Fibroblast of skin of scalp (primary cell): ENCODE data around the gene CCDC50. TPM values are rescaled to one million over a fixed set of nuclear protein-coding genes. Genes with fewer than 3 reads are reported as not detected.

Source experiments
- DNase-seq: peaks from one replicate; pipeline ENCODE4 v3.0.0-alpha.2; 2013
- polyA plus RNA-seq, 2 experiments: library from polyadenylated mRNA; unstranded; fragments of 120-200 nt; gene quantifications; one replicate each; pipeline ENCODE4 v1.2.1, GENCODE V29; 2013; ENCODE audit not compliant: insufficient read length in 2 of 2

The CCDC50 gene, protein sequence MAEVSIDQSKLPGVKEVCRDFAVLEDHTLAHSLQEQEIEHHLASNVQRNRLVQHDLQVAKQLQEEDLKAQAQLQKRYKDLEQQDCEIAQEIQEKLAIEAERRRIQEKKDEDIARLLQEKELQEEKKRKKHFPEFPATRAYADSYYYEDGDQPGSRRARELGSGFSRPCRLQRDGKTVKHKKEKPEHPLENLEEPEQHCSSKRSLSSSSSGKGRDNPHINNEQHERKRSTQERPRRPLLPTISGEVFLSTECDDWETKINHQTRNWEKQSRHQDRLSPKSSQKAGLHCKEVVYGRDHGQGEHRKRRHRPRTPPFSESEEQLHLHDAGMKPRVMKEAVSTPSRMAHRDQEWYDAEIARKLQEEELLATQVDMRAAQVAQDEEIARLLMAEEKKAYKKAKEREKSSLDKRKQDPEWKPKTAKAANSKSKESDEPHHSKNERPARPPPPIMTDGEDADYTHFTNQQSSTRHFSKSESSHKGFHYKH
- polyA plus RNA-seq (2013, experiment 1 of 2; ENCODE audit: insufficient read length), result 49.8 TPM
- 49.6 TPM for polyA plus RNA-seq (2013, experiment 2 of 2; ENCODE audit: insufficient read length)

DNA sequence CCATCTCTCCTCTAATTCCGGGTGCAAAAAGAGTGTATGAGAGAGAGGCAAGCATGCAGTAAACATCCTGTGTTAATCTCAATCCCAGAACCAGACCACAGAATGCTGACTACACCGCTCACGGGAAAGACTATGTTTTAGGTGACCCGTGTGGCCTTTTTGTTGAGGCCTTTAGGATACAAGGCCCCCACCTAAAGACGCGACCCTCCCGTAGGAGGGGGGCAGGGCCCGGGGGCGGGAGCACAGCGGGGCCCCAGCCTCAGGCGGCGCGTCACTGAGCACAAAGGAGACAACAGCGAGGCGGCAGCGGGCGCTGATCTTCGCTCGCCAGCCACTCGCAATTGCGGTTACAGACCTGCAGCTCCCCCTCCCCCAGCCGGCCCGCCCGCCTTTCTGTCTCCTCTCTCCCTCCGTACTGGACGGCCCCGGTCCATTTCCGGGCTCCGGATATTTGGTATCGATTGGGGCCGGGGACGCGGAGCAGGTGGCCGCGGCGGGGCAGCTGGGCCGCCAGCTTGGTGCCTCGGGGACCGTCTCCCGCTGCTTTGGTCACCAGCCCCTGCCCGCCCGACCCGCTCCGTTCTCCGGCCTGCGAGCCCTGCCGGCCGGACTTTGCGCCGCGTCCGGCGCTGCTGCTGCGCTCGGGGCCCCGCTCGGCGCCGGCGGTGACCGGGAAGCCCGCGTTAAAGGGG is at the start of gene CCDC50:
TSS of gene CCDC50 (plus strand) at position 433 of the 692 bp plus-strand sequence. CDS start 281 bp downstream, outside the sequence.
- DNase-seq, result peak; percentile 72

DNA sequence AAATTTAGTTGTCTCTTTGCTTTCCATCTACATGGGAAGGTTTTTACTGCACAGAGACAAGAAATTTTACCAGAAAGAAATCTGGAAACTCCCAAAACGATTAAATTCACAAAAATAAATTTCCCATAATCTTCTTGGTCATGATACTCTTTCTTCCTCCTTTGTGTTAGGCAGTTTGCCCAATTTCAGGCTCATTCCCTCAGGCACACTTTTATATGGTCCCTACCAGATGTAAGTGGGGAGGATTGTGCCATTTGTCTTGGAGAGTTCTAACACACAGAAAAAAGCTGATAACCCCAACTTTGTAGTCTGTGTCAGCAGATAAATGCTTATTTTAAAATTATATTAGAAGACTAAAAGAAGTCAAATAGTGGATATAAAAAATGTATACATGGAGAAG is 49.1 kb upstream of the CCDC50 start:
- DNase-seq, result no peak

DNA sequence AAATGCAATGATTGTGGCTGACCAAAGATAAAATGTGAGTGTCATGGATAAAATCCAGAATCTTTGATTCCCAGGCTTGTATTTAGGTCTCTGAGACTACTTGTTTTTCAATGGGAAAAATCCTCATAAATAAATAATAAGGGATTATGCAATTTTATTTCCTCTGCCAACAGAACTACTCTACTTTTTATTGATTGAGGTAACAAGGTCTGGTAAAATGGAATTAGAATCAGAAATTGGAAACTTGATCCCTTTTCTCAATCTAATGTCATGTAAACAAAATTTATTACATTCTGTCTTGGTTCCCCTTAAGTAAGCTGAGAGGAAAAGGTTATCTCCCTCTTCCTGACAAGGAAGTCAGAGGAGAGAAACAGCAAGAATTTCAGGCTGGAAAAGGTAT is 48.3 kb upstream of the CCDC50 start:
- DNase-seq, result no peak

DNA sequence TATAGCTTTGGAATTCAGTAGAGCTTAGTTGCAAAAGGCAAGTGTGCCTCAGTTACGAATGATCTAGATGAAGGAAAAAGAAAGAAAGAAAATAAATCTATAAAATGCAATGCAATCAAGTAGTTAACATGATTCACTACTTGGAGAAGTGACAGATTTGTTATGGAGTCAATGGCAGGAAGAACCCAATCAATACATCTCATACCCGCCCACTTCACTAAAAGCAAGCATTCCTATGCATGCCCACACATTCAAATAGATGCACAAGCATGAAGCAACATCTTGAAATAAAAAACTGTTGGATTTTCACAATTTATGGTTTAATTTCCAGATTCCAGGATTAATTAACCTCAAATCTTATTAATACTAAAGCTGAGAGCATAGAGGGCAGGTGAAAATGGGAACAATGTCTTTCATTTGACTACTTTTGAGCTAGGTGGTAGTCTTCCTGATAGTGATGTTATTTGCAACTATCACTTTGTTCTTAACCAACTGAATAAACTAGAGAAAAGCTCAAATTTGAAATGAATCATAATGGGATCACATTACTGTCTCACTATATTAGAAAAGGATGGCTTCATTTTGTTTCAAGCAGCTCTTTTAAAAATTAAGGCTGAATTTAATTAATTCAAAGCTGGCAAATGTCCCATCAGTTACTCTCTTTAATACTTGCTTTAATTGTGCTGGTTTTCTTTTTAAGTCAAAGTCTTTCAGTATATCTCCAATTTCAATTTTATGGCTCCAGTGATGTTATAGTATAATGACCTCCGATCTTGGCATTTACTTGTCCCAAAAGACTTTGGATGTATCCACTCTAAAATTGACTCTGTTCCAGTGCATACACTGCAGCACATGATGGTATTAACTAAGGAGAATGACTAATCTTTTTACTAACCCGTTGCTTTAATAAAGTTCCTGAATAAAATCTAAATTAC is 46.7 kb upstream of the CCDC50 start:
- no peak for DNase-seq

DNA sequence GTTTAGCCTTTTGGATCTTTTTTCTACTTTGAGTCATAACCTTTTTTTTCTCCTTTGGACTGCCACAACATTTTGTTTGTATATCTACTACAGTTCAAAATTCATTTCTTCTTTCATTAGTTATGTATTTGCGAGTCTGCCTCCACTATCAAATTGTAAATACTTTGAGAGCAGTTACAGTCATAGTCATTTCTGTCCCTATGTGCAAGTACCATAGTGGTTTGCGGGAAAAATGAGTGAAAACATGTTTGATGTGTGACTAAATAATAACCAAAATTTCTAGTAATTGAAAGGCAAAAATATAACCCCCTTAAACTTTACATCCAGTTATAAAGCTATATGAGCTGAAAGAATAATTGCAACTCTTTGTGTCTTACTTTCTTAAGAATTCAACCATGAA is 45.8 kb upstream of the CCDC50 start:
- no peak for DNase-seq

DNA sequence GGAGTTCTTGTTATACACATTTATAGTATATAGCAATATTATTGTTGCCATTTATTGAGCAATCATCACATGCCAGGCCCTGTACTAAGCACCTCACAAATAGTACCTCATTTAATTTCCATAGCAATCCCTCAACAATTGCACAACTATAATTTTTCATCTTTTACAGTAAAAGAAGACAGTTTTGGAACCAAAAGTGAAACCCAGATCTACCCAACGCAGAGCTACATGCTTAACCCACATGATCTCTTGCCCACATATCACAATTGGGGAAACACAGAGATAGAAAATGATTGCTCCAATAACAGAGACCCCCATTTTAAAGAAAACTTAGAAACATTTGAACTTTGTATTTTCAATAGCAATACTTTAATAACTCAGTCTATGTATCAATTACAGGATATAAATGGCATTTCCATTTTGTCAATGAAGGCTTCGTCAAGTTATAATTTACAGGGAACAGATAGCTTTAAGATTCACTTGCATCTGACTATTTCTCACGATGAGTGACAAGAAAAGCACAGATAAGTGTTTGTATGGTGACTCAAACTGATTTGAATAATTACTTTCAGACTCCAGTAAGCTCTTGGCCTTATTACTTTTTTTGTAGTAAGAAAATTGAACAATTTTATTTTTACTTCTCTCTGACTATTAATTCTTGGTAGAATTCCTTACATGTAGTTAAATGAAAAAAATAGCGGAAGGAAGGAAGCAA is 38.7 kb upstream of the CCDC50 start:
- peak; percentile 25 for DNase-seq

DNA sequence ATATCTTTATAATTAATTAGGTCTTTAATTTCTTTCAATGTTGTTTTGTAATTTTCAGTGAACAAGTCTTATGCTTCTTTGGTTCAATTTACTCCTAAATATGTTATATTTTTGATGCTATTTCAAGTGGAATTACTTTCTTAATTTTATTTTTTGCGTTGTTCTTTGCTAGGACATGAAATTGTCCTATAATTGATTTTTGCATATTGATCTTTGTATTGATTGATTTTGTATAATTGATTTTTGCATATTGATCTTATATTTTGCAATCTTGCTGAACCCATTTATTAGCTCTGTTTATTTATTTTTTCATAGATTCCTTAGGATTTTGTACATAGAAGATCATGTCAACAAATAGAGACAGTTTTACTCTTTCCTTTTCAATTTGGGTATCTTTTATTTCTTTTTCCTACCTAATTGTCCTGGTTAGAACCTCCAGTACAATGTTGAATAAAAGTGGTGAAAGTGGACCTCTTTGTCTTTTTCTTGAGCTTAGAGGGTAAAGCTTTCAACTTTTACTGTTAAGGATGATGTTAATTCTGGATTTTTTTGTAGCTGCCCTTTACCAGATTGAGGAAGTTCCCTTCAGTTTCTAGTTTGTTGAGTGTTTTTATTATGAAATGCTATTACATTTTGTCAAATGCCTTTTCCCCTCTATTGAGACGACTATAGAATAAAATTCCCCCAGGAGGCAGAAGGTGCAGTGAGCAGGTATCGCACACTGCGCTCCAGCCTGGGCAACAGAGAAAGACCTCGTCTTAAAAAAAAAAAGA is 36.8 kb upstream of the CCDC50 start:
- DNase-seq, result no peak

DNA sequence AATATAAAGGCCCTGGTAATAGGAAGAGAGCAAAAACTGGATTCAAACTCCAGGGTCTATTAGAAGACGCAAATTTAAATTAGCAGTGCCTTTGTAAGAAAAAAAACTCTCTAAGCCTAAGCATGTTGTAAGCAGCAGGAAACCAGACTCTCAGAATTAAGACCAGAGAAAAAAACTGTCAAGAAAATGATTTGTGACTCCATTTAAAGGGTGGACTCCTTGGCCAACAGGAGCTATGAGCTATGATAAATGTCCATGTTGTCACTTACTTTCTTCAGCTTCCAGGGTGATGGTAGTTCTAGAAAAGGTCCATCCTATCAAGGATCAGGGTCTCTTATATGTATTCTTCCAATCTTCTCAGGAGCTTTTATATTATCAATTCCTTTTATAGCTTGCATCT is 34.9 kb upstream of the CCDC50 start:
- DNase-seq, result no peak

DNA sequence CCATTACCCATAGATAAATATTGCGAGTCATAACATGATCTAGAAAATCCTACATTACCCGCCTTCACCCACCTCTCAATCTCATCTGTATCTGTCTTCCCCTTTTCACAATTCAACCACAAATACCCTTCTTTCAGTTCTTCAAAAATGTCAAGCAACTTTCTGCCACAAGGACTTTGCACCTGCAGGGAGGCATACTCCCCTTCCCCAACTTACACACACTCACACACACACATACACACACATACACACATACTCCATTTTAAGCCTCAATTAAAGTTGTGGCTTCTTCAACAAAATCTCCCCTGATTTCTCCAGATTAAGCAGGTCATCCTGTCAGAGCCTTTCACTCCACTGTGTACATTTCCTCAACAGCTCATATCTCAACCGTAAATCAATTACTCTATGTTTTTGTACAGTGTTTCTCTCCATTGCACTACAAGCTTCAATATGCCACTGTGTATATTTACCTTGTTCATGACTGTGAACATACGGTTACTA is 33.1 kb upstream of the CCDC50 start:
- no peak for DNase-seq

DNA sequence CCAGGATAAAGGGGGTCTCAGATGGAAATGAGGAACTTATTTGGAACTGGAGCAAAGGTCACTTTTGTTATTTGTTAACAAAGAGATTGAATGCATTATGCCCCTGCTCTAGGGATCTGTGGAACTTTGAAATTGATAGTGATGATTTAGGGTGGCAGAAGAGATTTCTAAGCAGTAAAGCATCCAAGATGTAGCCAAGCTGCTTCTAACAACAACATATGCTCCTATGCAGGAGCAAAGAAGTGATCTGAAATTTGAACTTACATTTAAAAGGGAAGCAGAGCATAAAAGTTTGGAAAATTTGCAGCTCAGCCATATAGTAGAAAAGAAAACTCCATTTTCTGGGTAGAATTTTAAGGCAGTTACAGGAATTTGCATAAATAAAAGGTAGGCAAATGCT is 30.3 kb upstream of the CCDC50 start:
- no peak for DNase-seq

DNA sequence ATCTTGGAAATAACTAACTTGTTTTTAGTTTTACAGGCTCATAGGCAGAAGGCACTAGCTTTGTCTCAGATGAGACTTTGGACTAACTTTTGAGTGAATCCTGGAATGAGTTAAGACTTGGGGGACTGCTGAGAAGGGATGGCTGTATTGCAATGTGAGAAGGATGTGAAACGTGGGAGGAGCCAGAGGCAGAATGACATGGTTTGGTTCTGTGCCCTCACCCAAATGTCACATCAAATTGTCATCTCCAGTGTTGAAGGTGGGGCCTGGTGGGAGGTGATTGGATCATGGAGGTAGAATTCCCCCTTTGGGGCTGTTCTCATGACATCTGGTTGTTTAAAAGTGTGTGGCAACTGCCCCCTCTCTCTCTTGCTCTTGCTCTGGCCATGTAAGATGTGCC is 28.8 kb upstream of the CCDC50 start:
- no peak for DNase-seq

DNA sequence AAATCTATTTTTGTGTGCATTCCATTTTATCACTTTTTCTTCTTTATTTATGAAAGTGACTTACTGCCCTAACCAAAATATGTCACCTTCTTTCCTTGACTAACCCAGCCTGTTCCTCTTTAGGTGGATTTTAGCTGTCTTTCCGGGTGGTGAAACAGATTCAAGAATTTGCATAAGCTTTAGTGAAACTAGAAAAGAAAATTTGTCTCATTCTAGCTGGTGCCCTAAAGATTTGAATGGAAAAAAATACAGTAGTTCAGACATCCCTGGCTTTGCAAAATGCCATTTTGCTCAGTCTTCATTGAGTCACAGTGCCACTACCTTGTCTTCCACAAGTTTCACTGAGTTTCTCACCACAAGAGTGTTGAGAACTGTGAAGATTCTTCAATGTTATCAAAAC is 28.2 kb upstream of the CCDC50 start:
- no peak for DNase-seq

DNA sequence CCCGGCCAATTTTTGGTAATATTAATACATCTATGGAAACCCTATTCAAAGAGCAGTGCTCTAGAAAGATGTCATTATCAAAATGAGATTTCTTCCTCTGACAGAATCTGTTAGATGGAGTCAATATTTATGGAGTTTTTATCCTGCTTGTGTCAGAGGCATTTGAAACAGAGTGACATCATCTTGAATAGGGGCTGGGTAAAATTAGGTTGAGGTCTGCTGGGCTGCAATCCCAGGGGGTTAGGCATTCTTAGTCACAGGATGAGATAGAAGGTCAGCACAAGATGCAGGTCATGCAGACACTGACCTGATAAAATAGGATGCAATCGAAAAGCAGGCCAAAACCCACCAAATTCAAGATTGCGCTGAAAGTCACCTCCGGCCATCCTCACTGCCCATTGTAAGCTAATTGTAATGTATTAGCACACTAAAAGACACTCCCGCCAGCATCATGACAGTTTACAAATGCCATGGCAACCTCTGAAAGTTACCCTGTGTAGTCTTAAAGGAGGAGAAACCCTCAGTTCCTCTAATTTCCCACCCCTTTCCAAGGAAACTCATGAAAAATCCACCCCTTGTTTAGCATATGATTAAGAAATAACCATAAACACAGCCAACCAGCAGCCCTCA is 27.3 kb upstream of the CCDC50 start:
- DNase-seq, result no peak

DNA sequence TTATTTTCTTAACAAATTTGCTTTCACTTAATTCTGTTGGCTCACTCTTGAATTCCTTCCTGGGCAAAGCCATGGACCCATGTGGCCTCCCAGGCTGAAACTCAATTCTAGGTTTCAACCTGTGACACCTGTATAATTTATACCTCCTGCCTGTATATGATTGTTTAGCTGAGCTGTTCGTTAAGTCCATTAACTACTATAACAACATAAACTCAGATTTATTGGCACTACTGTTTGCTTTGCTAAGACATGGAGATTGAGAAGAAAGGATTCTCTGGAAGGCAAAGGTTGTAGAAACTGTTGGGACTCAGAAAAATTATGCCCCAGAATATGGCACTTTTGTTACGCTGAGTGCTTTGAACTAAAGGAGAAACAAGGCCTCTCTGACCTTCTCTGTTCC is 26.7 kb upstream of the CCDC50 start:
- no peak for DNase-seq

DNA sequence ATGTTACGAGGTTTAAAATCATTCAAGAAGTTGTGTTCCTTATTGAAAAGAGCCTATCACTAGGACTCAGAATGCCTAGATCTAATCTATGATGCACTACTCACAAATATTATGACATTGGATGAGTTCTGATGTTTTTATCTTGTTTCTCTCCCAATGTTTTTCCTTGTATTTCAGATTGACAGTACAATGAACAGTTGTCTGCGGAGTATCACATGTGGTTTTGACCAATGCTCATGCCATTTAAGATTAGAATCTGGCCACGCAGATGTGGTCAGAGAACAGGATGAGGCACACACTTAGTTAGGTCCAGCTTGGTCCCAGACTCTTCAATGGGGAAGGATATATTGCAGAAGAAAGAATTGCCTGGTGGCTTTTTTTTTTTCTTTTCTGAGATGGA is 25.6 kb upstream of the CCDC50 start:
- no peak for DNase-seq

DNA sequence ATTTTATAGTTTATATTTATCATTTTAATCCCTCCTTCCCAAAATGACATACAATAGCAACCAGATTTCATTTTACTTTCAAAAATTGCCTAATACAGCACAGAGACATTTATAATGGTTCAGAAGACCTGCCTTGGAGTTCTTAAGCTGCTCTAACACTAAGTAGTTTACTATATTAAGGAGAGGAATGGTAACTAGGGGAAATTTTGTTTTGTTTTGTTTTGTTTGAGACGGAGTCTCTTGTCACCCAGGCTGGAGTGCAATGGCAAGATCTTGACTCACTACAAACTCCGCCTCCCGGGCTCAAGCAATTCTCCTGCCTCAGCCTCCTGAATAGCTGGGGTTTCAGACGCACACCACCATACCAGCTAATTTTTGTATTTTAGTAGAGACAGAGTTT is 22.8 kb upstream of the CCDC50 start:
- no peak for DNase-seq

DNA sequence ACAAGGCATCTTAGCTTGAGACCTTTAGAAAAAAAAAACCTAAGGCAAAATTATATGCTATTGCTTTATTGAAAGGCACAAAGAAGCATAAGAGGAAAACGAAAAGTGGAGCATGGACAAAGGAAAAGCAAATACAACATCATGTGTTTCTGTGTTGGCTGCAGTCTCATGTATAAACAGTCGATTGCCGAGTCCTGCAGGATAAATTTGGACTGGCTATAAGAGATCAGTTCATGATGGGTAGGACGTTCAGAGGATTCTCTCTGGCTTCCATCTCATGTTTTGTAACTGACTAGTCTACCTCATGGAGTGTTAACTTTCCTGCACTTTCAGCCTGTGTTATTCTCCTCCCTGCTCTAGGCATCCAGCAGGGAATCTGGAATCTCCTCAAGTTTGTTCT is 21.9 kb upstream of the CCDC50 start:
- DNase-seq, result no peak

DNA sequence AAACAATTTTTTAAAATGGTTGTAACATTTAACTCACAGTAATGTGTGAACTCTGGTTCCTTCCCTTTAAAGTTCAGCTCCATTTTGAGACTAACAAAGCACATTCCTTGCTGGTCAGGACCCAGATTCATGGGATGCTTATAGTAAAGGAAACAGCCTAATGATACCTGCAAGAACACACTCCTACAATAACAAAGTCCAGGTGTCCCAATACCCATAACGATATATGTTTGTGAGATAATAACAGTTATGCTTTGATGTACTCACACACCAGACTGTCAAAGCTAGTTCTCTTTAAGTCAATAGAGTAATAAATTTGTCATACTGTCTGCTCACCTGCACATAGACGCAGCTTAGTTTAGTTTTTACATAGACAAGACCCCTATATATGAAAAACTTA is 15.9 kb upstream of the CCDC50 start:
- DNase-seq, result no peak

DNA sequence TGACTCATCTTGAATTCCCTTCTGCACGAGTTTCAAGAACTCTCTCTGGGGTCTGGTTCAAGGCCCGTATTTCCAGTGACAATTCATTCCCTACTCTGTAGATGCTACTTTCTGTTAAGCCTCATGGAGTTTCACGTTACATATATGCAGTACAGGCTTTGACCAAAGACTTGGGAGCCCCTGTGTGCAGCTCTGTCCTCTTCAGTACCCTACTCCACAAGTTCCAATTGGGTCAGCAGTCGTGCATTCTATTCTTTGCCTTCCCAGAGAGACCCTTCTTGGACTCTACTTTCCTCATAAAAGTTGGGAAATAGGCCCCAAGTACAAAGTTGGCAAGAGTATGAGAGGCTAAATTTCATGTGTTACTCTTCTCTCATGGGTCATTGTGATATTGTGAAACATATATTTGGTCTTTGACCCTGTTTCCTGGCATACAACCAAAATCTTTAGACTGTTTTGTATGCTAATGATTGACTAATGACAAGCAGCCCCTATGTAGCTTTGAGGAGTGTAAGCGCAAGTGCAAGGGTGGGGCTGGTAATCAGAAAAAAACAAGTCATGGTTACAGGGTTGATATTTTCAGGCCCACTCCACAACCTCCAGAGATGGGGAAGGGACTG is 15.0 kb upstream of the CCDC50 start:
- no peak for DNase-seq
